Upper lobe of right lung (tissue), 1 donor: Measurements from ENCODE around the gene PLA2G2F. TPM values are rescaled to one million over a fixed set of nuclear protein-coding genes. Genes with fewer than 3 reads are reported as not detected.

Experiments used
- ATAC-seq: fragments of 200-7000 bp; cut with Tn5 transposase; one replicate; pipeline ENCODE4 v1.9.1; 2020; ENCODE audit warnings: mild to moderate bottlenecking, moderate library complexity
- DNase-seq: peaks from one replicate; pipeline ENCODE4 v3.0.0-alpha.2; 2020
- H3K27ac ChIP-seq: fragments of 200-600 bp; one replicate; pipeline ENCODE4 v1.8.0; 2022
- H3K27me3 ChIP-seq: fragments of 200-600 bp; one replicate; pipeline ENCODE4 v1.8.0; 2022; ENCODE audit warnings: mild to moderate bottlenecking
- H3K36me3 ChIP-seq: fragments of 200-600 bp; one replicate; pipeline ENCODE4 v1.8.0; 2022
- H3K4me1 ChIP-seq: fragments of 200-600 bp; one replicate; pipeline ENCODE4 v1.8.0; 2022
- H3K4me3 ChIP-seq: fragments of 200-600 bp; one replicate; pipeline ENCODE4 v1.8.0; 2022; ENCODE audit warnings: mild to moderate bottlenecking
- H3K9me3 ChIP-seq: fragments of 200-600 bp; one replicate; pipeline ENCODE4 v1.8.0; 2022
- intact Hi-C: fragments of 100-400 bp; cut with DNase I; formaldehyde crosslinking; loops from one replicate; pipeline ENCODE4 v1.11.0; 2022
- total RNA-seq: library from RNA; stranded (reverse); fragmentation: NEBNext Ultra II Directional; extraction: Animal tissue kit (Norgen Biotek cat#: 25700); gene quantifications from one replicate; pipeline ENCODE4 v1.2.1, GENCODE V29; 2021
- TF ChIP-seq, protein P1 (sequence below): fragments of 200-600 bp; IDR thresholded peaks from one replicate; pipeline ENCODE4 v1.8.0; 2022; ENCODE audit warnings: antibody characterized with exemption
- donor health status: DM: no; HTN: yes; CAD: no; lungs with severe emphysema.

Gene PLA2G2F
- total RNA-seq, 1 donor from 2014 or later: not detected

DNA sequence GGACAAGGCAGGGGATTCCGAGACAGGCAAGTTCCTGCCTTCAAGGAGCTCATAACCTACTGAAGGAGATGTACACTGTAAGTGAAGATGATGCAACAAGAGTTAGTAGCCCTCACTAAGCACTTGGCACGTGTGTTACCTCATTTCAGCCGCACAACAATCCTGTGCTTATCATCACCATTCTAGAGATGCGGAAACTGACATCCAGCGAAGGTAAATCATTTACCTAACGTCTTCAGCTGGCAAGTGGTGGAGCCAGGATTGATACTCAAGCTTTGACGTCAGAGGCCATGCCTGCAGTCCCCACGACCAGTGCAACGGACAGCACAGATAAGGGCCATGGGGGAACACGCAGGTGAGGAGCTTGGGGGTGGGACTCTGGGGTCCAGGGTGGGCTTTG is 43.9 kb downstream of the PLA2G2F start:
- no peaks in the 10 kb centered on the region for H3K9me3 ChIP-seq
- intact Hi-C loops: no loop called here
- DNase-seq: no peak
- H3K4me3 ChIP-seq: no peak overlapping the region
- H3K4me1 ChIP-seq: peaks cover 19% of the 10 kb centered on the region
- ATAC-seq: no peak
- no peaks in the 10 kb centered on the region for H3K27me3 ChIP-seq
- TF ChIP-seq, protein P1, sequence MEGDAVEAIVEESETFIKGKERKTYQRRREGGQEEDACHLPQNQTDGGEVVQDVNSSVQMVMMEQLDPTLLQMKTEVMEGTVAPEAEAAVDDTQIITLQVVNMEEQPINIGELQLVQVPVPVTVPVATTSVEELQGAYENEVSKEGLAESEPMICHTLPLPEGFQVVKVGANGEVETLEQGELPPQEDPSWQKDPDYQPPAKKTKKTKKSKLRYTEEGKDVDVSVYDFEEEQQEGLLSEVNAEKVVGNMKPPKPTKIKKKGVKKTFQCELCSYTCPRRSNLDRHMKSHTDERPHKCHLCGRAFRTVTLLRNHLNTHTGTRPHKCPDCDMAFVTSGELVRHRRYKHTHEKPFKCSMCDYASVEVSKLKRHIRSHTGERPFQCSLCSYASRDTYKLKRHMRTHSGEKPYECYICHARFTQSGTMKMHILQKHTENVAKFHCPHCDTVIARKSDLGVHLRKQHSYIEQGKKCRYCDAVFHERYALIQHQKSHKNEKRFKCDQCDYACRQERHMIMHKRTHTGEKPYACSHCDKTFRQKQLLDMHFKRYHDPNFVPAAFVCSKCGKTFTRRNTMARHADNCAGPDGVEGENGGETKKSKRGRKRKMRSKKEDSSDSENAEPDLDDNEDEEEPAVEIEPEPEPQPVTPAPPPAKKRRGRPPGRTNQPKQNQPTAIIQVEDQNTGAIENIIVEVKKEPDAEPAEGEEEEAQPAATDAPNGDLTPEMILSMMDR: no peak
- H3K27ac ChIP-seq: no peak overlapping the region
- no peaks in the 10 kb centered on the region for H3K36me3 ChIP-seq

GRCh38 chr1:20183616-20184271 is 44.6 kb downstream of the PLA2G2F start:
- H3K27me3 ChIP-seq: no peaks in the 10 kb centered on the region
- H3K27ac ChIP-seq: no peak overlapping the region
- H3K36me3 ChIP-seq: no peaks in the 10 kb centered on the region
- H3K9me3 ChIP-seq: no peaks in the 10 kb centered on the region
- TF ChIP-seq, protein P1: no peak
- H3K4me3 ChIP-seq: no peak overlapping the region
- H3K4me1 ChIP-seq: peaks cover 19% of the 10 kb centered on the region
- ATAC-seq (no peak), DNase-seq (no peak)
- intact Hi-C loops: no loop called here

GRCh38 chr1:20184481-20184900 is 45.4 kb downstream of the PLA2G2F start:
- no peaks in the 10 kb centered on the region for H3K27me3 ChIP-seq
- no peaks in the 10 kb centered on the region for H3K36me3 ChIP-seq
- intact Hi-C loops: no loop called here
- TF ChIP-seq, protein P1: no peak
- no peaks in the 10 kb centered on the region for H3K9me3 ChIP-seq
- ATAC-seq (no peak), DNase-seq (no peak)
- no peak overlapping the region for H3K27ac ChIP-seq
- no peak overlapping the region for H3K4me3 ChIP-seq
- peaks cover 19% of the 10 kb centered on the region for H3K4me1 ChIP-seq

- H3K4me3 ChIP-seq: peak overlapping the region; percentile 49
- intact Hi-C loops: no loop called here
- H3K9me3 ChIP-seq: no peaks in the 10 kb centered on the region
- TF ChIP-seq, protein P1: no peak
- no peaks in the 10 kb centered on the region for H3K27me3 ChIP-seq
- DNase-seq (no peak), ATAC-seq (no peak)
- H3K27ac ChIP-seq: peak overlapping the region; percentile 66
- peaks cover 19% of the 10 kb centered on the region for H3K4me1 ChIP-seq
- H3K36me3 ChIP-seq: no peaks in the 10 kb centered on the region
Measured at GRCh38 chr1:20184997-20185833, 46.1 kb downstream of the PLA2G2F start.

DNA sequence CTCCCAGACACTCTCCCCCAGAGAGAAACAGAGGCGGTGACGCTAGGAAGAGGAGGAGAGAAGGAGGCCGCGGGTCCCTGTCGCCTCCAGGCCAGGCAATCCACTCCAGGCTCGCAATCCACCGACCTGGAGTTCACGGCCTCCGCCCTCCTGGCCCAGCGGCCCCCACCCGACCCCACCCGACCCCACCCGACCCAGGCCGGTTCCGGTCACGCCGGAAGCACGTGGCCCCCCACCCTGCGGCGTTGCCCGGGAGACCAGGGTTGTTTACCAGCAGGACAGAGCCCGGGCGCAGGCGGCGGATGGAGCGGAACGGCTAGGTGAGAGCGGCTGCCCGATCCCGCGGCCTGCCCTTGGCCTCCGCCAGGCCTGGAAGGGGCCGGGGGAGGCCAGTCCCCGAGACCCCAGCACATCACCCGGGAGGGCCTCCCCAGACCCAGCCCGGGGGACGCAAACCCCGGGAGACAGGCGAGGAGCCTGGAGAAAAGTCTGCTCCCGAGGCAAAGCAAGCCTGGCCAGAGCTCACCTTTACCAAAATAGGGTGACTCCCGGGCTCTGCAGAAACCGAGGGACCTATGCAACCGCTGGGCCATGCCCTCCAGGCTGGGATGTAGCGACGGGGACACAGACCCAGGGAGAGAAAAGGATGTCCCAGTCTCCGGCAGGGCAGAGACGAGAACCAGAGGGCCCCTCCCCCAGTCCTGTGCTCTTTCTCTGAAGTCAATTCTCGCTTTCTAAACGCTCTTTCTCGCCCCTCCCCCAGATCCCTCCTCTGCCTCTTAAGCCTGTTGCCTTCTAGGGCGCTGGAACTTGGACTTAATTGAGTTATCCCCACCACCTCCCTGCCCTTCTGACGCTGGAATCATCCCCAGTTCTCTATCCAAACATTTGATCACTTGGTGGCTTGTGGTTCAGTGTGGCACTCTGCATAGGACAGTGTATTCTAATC is 47.0 kb downstream of the PLA2G2F start, which contains the start of the genes PLA2G2C and UBXN10:
TSS of gene PLA2G2C (minus strand) at position 685 of the 949 bp plus-strand sequence. CDS start 9,155 bp downstream, outside the sequence.
TSS of gene UBXN10 (plus strand) at position 263 of the 949 bp plus-strand sequence. CDS start 4,466 bp downstream, outside the sequence.
- intact Hi-C loops: no loop called here
- Histone ChIP-seq H3K27ac (peak within 1 kb of the TSS; percentile 66), H3K36me3 (no peaks in the 10 kb centered on the region), H3K4me3 (peak within 1 kb of the TSS; percentile 49), H3K27me3 (no peaks in the 10 kb centered on the region), H3K4me1 (peaks cover 19% of the 10 kb centered on the region), H3K9me3 (no peaks in the 10 kb centered on the region)
- ATAC-seq: peak; percentile 72
- peak; percentile 82 for DNase-seq
- TF ChIP-seq, protein P1: no peak
